ENCODE measurements around the gene PTK6. TPM values are rescaled to one million over a fixed set of nuclear protein-coding genes. Genes with fewer than 3 reads are reported as not detected.
A peak's percentile ranks its signal among the peaks of the same experiment; 100 is the strongest.

PTK6 gene
- total RNA-seq, 4 donors from 2014 or later: 0.36 TPM; not detected in 3

- in situ Hi-C loops (cut with MboI; ENCODE audit: low sequenced_read_pairs in 4 of 4): no loop called here
- no peak for TF ChIP-seq POLR2A (IDR thresholded peaks at IDR 0.05)
- TF ChIP-seq, protein P1, sequence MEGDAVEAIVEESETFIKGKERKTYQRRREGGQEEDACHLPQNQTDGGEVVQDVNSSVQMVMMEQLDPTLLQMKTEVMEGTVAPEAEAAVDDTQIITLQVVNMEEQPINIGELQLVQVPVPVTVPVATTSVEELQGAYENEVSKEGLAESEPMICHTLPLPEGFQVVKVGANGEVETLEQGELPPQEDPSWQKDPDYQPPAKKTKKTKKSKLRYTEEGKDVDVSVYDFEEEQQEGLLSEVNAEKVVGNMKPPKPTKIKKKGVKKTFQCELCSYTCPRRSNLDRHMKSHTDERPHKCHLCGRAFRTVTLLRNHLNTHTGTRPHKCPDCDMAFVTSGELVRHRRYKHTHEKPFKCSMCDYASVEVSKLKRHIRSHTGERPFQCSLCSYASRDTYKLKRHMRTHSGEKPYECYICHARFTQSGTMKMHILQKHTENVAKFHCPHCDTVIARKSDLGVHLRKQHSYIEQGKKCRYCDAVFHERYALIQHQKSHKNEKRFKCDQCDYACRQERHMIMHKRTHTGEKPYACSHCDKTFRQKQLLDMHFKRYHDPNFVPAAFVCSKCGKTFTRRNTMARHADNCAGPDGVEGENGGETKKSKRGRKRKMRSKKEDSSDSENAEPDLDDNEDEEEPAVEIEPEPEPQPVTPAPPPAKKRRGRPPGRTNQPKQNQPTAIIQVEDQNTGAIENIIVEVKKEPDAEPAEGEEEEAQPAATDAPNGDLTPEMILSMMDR (IDR thresholded peaks at IDR 0.05 in 4 of 5, conservative IDR thresholded peaks at IDR 0.05 in 1 of 5): no peak
- Histone ChIP-seq H3K27ac (no peak overlapping the region), H3K4me3 (peak overlapping the region in 3 of 4 donors; percentile 50 to 60 (median 51)), H3K9me3 (no peaks in the 10 kb centered on the region), H3K36me3 (no peaks in the 10 kb centered on the region), H3K27me3 (peaks cover 18 to 23% (median 20%) of the 10 kb centered on the region in 3 donors), H3K4me1 (no peaks in the 10 kb centered on the region)
- no peak for ATAC-seq
- no peak for DNase-seq
- intact Hi-C loops (cut with DNase I; ENCODE audit: low total_unique reads): no loop called here
Measured at GRCh38 chr20:63554361-63555278, 17.4 kb upstream of the PTK6 start.

GRCh38 chr20:63553933-63554290, 16.7 kb upstream of the PTK6 start, which contains the start of gene FNDC11:
TSS of gene FNDC11 (plus strand) at chr20:63554159. CDS start at chr20:63555664, 1,505 bp downstream.
- intact Hi-C loops (cut with DNase I; ENCODE audit: low total_unique reads): no loop called here
- in situ Hi-C loops (cut with MboI; ENCODE audit: low sequenced_read_pairs in 4 of 4): no loop called here
- no peak for ATAC-seq
- no peak for TF ChIP-seq POLR2A (IDR thresholded peaks at IDR 0.05)
- TF ChIP-seq, protein P1 (IDR thresholded peaks at IDR 0.05 in 4 of 5, conservative IDR thresholded peaks at IDR 0.05 in 1 of 5): no peak
- Histone ChIP-seq H3K9me3 (no peaks in the 10 kb centered on the region), H3K27ac (peak within 1 kb of the TSS in 1 of 4 donors; percentile 41), H3K4me1 (no peaks in the 10 kb centered on the region), H3K36me3 (no peaks in the 10 kb centered on the region), H3K4me3 (peak within 1 kb of the TSS; percentile 50 to 65 (median 56)), H3K27me3 (peaks cover 18 to 29% (median 23%) of the 10 kb centered on the region in 3 donors)
- no peak for DNase-seq

DNA sequence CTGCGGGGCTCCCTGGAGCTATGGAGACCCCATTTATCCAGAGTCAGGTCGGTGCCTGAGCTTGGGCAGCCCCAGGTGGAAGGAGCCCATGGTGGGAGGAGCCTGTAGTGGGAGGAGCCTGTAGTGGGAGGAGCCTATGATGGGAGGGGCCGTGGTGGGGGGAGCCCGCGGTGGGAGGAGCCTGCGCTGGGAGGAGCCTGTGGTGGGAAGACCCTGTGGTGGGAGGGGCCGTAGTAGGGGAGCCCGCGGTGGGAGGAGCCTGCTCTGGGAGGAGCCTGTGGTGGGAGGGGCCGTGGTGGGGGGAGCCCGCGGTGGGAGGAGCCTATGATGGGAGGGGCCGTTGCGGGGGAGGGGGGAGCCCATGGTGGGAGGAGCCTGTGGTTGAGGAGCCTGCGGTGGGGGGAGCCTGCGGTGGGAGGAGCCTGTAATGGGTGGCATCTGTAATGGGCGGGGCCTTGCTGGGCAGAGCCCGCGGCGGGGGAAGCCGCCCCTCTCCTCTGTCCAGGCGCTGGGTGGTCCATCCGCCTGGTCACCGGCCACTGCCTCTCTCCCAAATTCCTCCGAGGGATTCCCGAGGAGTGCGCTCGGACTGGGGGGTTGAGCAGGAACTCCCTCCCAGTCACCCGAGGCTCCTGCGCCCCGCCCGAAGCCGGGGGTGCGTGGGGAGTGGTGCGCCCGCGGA, 16.2 kb upstream of the PTK6 start:
- Histone ChIP-seq H3K27me3 (peaks cover 23 to 35% (median 27%) of the 10 kb centered on the region in 3 donors), H3K27ac (peak overlapping the region in 1 of 4 donors; percentile 41), H3K36me3 (no peaks in the 10 kb centered on the region), H3K4me1 (no peaks in the 10 kb centered on the region), H3K9me3 (no peaks in the 10 kb centered on the region), H3K4me3 (peak overlapping the region; percentile 50 to 65 (median 56))
- in situ Hi-C loops (cut with MboI; ENCODE audit: low sequenced_read_pairs in 4 of 4) (no loop called here), intact Hi-C loops (cut with DNase I; ENCODE audit: low total_unique reads) (no loop called here)
- DNase-seq (peak; percentile 58 to 66), ATAC-seq (peak; percentile 70 to 71)
- TF ChIP-seq, protein P1 (IDR thresholded peaks at IDR 0.05 in 4 of 5, conservative IDR thresholded peaks at IDR 0.05 in 1 of 5): no peak
- peak in 1 of 2 donors; percentile 22 for TF ChIP-seq POLR2A (IDR thresholded peaks at IDR 0.05)

GRCh38 chr20:63552481-63553249, 15.5 kb upstream of the PTK6 start:
- Histone ChIP-seq H3K9me3 (no peaks in the 10 kb centered on the region), H3K36me3 (no peaks in the 10 kb centered on the region), H3K4me3 (no peak overlapping the region), H3K27ac (no peak overlapping the region), H3K27me3 (peaks cover 30 to 42% (median 34%) of the 10 kb centered on the region in 3 donors), H3K4me1 (no peaks in the 10 kb centered on the region)
- in situ Hi-C loops (cut with MboI; ENCODE audit: low sequenced_read_pairs in 4 of 4) (no loop called here), intact Hi-C loops (cut with DNase I; ENCODE audit: low total_unique reads) (no loop called here)
- TF ChIP-seq, protein P1 (IDR thresholded peaks at IDR 0.05 in 4 of 5, conservative IDR thresholded peaks at IDR 0.05 in 1 of 5): no peak
- TF ChIP-seq POLR2A (IDR thresholded peaks at IDR 0.05): no peak
- ATAC-seq (no peak), DNase-seq (no peak)

Measured in gastrocnemius medialis (tissue), 4 donors.